Ishikawa (cell line): ENCODE results near the gene PLPP4.

Experiments used
- CEBPB ChIP-seq: IDR thresholded peaks from 2 replicates; pipeline ENCODE4 v1.6.1; 2012
- CREB1 ChIP-seq: IDR thresholded peaks from 2 replicates; pipeline ENCODE4 v1.6.1; 2012; ENCODE audit warnings: low read depth
- EGR1 ChIP-seq: IDR thresholded peaks from 2 replicates; pipeline ENCODE4 v1.6.1; 2012
- EP300 ChIP-seq: IDR thresholded peaks from 2 replicates; pipeline ENCODE4 v1.6.1; 2012; ENCODE audit warnings: borderline replicate concordance
- FOXM1 ChIP-seq: IDR thresholded peaks from 2 replicates; pipeline ENCODE4 v1.6.1; 2012; ENCODE audit warnings: low read depth, borderline replicate concordance
- MAX ChIP-seq: IDR thresholded peaks from 2 replicates; pipeline ENCODE4 v1.6.1; 2012
- NFIC ChIP-seq: IDR thresholded peaks from 2 replicates; pipeline ENCODE4 v1.6.1; 2012
- RAD21 ChIP-seq: IDR thresholded peaks from 2 replicates; pipeline ENCODE4 v1.6.1; 2012; ENCODE audit warnings: low read depth
- REST ChIP-seq: IDR thresholded peaks from 2 replicates; pipeline ENCODE4 v1.6.1; 2012; ENCODE audit warnings: low read depth, mild to moderate bottlenecking
- TAF1 ChIP-seq: IDR thresholded peaks from 2 replicates; pipeline ENCODE4 v1.6.1; 2012; ENCODE audit warnings: low read depth, mild to moderate bottlenecking
- TCF12 ChIP-seq: IDR thresholded peaks from 2 replicates; pipeline ENCODE4 v1.6.1; 2012; ENCODE audit warnings: low read depth
- TEAD4 ChIP-seq: IDR thresholded peaks from 2 replicates; pipeline ENCODE4 v1.6.1; 2012
- USF1 ChIP-seq: IDR thresholded peaks from 2 replicates; pipeline ENCODE4 v1.6.1; 2012
- YY1 ChIP-seq: IDR thresholded peaks from 2 replicates; pipeline ENCODE4 v1.6.1; 2012; ENCODE audit warnings: low read depth
- ZBTB7A ChIP-seq: IDR thresholded peaks from 2 replicates; pipeline ENCODE4 v1.6.1; 2012; ENCODE audit warnings: low read depth

PLPP4 gene

GRCh38 chr10:120480065-120480600, 23.1 kb downstream of the PLPP4 start:
- TF ChIP-seq MAX = no peak
- TF ChIP-seq TAF1 = no peak
- TF ChIP-seq TEAD4 = no peak
- TF ChIP-seq ZBTB7A = no peak
- TF ChIP-seq USF1 = no peak
- TF ChIP-seq YY1 = no peak
- TF ChIP-seq NFIC = no peak
- TF ChIP-seq CREB1 = no peak
- no peak for TF ChIP-seq REST
- TF ChIP-seq TCF12 = no peak
- no peak for TF ChIP-seq CEBPB

DNA sequence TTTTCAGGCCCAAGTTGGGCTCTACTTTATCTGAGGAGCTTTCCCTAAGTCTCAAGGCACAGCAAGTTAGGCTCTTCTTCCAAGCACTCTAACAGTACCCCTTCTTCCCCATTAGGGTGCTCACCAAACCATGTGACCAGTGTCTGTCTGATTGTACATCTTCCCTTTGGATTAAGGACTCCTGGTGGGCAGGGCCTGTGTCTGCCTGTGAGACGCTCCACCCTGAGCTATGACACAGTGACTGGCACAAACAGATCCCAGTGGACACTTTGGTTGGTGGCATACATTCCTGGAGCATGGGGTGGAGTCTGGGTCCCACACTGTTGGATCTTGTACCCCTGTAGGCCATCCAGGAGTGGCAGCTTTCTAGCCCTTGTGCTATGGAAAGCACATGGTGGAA, 23.8 kb downstream of the PLPP4 start:
- TF ChIP-seq CREB1 (no peak), NFIC (no peak), USF1 (no peak), CEBPB (no peak), EGR1 (no peak), TEAD4 (no peak), TCF12 (no peak), YY1 (no peak), ZBTB7A (no peak), TAF1 (no peak), EP300 (no peak), RAD21 (no peak), FOXM1 (no peak), MAX (no peak)

GRCh38 chr10:120483006-120483405, 26.0 kb downstream of the PLPP4 start:
- TF ChIP-seq YY1 = no peak
- TF ChIP-seq EP300 = no peak
- TF ChIP-seq TCF12 = no peak
- TF ChIP-seq ZBTB7A = no peak

- TF ChIP-seq ZBTB7A (no peak), YY1 (no peak), EGR1 (no peak), FOXM1 (no peak), TAF1 (no peak), RAD21 (no peak), NFIC (no peak)
Measured at GRCh38 chr10:120483651-120484301, 26.7 kb downstream of the PLPP4 start.

- TF ChIP-seq TAF1 (no peak), MAX (no peak), CEBPB (no peak), ZBTB7A (no peak), NFIC (no peak), REST (no peak), TCF12 (no peak), EGR1 (no peak), FOXM1 (no peak), USF1 (no peak), YY1 (no peak), RAD21 (no peak), EP300 (no peak), TEAD4 (no peak), CREB1 (no peak)
Measured at GRCh38 chr10:120485946-120486345, 28.9 kb downstream of the PLPP4 start.
